ENCODE data around the gene SSTR3. TPM values are rescaled to one million over a fixed set of nuclear protein-coding genes. Genes with fewer than 3 reads are reported as not detected.
A peak's percentile ranks its signal among the peaks of the same experiment; 100 is the strongest.
"Not testable (repeated sequence)": the region's sequence is repeated elsewhere in the genome, so short reads cannot be mapped to it uniquely, and the experiment has no call there.

The SSTR3 gene
- total and polyA plus RNA-seq, 4 donors, result not detected

DNA sequence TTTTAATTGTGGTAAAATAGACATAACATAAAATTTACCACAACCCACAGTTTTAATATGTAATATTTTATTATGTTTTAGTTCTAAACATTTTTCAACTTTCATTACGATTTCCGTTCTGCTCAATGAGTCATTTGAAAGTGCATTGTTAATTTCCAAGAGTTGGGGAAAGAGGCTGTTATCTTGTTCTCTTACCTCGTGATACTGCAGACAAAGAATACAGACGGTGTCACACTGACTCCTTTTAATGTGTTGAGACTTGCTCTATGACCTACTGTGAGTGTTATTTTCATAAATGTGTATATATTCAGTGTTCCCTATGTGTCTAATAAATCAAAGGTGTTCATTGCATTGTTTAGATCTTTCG is 42.6 kb upstream of the SSTR3 start:
- no peak overlapping the region for H3K4me3 ChIP-seq (ENCODE audit: low read length in 2 of 2)
- intact Hi-C loops (cut with DNase I), result no loop called here
- H3K9me3 ChIP-seq (ENCODE audit: control insufficient read depth, low read length), result no peaks in the 10 kb centered on the region
- no peaks in the 10 kb centered on the region for H3K36me3 ChIP-seq (ENCODE audit: control insufficient read depth in 1 of 2, insufficient read depth in 2 of 2, low read length in 1 of 2)
- DNase-seq (no peak), ATAC-seq (ENCODE audit: low FRiP score) (no peak)
- WGBS, 2 donors, result 51 to 54% methylated on average over 5 of the region's 5 CpGs
- no peak overlapping the region for H3K27ac ChIP-seq (ENCODE audit: low read depth in 1 of 2, low read length in 2 of 2)
- no peaks in the 10 kb centered on the region for H3K27me3 ChIP-seq (ENCODE audit: control insufficient read depth in 1 of 2, insufficient read depth in 2 of 2, low read length in 1 of 2)
- no peaks in the 10 kb centered on the region for H3K4me1 ChIP-seq (ENCODE audit: control insufficient read depth in 1 of 2, insufficient read depth in 2 of 2, low read length in 2 of 2)

DNA sequence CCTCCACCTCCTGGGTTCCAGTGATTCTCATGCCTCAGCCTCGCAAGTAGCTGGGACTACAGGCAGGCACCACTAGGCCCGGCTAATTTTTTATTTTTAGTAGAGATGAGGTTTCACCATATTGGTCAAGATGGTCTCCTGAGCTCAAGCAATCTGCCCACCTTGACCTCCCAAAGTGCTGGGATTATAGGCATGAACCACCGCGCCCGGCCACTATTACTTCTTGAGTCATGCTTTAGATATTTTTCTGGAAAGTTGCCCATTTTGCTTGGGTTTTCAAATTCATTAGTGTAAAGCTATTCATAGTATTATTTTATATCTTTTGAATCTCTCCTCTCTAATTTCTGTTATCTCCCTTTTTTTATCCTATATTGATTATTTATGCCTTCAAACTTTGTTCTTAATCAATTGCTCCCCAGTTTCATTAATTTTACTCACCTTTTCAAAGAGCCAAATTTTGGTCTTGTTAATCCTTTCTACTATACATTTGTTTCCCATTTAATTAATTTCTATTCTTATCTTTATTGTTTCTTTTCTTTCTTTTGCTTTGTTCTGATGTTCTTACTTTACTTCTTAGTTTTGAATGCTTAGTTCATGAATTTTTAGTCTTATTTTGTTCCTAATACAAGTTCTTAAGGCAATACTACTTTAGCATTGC is 42.1 kb upstream of the SSTR3 start:
- H3K27me3 ChIP-seq (ENCODE audit: control insufficient read depth in 1 of 2, insufficient read depth in 2 of 2, low read length in 1 of 2), result no peaks in the 10 kb centered on the region
- 52 to 55% methylated on average over 5 of the region's 5 CpGs for WGBS, 2 donors
- no peaks in the 10 kb centered on the region for H3K9me3 ChIP-seq (ENCODE audit: control insufficient read depth, low read length)
- DNase-seq, result peak; percentile 14 to 27
- no peak for ATAC-seq (ENCODE audit: low FRiP score)
- H3K36me3 ChIP-seq (ENCODE audit: control insufficient read depth in 1 of 2, insufficient read depth in 2 of 2, low read length in 1 of 2), result no peaks in the 10 kb centered on the region
- intact Hi-C loops (cut with DNase I), result no loop called here
- no peak overlapping the region for H3K27ac ChIP-seq (ENCODE audit: low read depth in 1 of 2, low read length in 2 of 2)
- H3K4me3 ChIP-seq (ENCODE audit: low read length in 2 of 2), result no peak overlapping the region
- H3K4me1 ChIP-seq (ENCODE audit: control insufficient read depth in 1 of 2, insufficient read depth in 2 of 2, low read length in 2 of 2), result no peaks in the 10 kb centered on the region

DNA sequence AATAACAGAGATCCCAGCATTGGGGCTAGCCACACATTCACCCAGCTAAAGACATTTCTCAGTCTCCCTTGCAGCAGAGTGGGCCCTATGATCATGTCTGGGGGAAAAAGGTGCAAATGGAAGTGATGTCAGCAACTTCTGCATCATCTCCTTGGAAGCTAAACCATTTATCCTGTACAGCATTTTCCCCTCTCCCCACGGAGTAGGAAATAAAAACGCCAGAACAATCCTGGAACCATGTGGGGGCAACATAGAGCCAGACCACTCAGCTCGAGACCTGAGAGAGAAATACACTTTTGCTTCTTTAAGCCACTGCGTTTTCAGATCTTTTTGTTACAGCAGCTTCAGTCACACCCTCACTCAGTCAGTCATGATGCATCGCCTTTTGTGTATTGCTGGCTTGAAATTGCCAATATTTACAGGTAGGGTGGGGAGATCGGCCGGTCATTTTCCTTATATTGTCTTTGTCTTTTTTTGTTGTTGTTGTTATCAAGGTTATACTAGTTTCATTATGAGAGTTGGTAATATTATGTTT is 40.9 kb upstream of the SSTR3 start:
- no peaks in the 10 kb centered on the region for H3K9me3 ChIP-seq (ENCODE audit: control insufficient read depth, low read length)
- no peaks in the 10 kb centered on the region for H3K36me3 ChIP-seq (ENCODE audit: control insufficient read depth in 1 of 2, insufficient read depth in 2 of 2, low read length in 1 of 2)
- ATAC-seq (ENCODE audit: low FRiP score), result no peak
- intact Hi-C loops (cut with DNase I), result no loop called here
- no peak overlapping the region for H3K27ac ChIP-seq (ENCODE audit: low read depth in 1 of 2, low read length in 2 of 2)
- DNase-seq, result peak in 1 of 2 donors; percentile 12
- no peaks in the 10 kb centered on the region for H3K27me3 ChIP-seq (ENCODE audit: control insufficient read depth in 1 of 2, insufficient read depth in 2 of 2, low read length in 1 of 2)
- H3K4me3 ChIP-seq (ENCODE audit: low read length in 2 of 2), result no peak overlapping the region
- no peaks in the 10 kb centered on the region for H3K4me1 ChIP-seq (ENCODE audit: control insufficient read depth in 1 of 2, insufficient read depth in 2 of 2, low read length in 2 of 2)
- WGBS, 2 donors, result 43 to 47% methylated on average over 7 of the region's 7 CpGs

DNA sequence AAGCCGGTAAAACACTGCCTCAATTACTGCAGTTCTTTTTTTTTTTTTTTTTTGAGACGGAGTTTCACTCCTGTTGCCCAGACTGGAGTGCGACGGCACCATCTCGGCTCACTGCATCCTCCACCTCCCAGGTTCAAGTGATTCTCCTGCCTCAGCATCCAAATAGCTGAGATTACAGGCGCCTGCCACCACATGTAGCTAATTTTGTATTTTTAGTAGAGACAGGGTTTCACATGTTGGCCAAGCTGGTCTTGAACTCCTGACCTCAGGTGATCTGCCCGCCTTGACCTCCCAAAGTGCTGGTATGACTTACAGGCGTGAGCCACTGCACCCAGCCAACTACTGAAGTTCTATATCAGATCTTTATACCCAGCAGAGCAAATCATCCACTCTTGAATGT is 39.6 kb upstream of the SSTR3 start:
- DNase-seq, result peak; percentile 3 to 8
- H3K9me3 ChIP-seq (ENCODE audit: control insufficient read depth, low read length); ATAC-seq (ENCODE audit: low FRiP score); H3K27ac ChIP-seq (ENCODE audit: low read depth in 1 of 2, low read length in 2 of 2); H3K27me3 ChIP-seq (ENCODE audit: control insufficient read depth in 1 of 2, insufficient read depth in 2 of 2, low read length in 1 of 2); H3K36me3 ChIP-seq (ENCODE audit: control insufficient read depth in 1 of 2, insufficient read depth in 2 of 2, low read length in 1 of 2); H3K4me3 ChIP-seq (ENCODE audit: low read length in 2 of 2); intact Hi-C loops (cut with DNase I); H3K4me1 ChIP-seq (ENCODE audit: control insufficient read depth in 1 of 2, insufficient read depth in 2 of 2, low read length in 2 of 2): not testable (repeated sequence)
- WGBS, 2 donors, result 79 to 80% methylated on average over 7 to 8 of the region's 8 CpGs

DNA sequence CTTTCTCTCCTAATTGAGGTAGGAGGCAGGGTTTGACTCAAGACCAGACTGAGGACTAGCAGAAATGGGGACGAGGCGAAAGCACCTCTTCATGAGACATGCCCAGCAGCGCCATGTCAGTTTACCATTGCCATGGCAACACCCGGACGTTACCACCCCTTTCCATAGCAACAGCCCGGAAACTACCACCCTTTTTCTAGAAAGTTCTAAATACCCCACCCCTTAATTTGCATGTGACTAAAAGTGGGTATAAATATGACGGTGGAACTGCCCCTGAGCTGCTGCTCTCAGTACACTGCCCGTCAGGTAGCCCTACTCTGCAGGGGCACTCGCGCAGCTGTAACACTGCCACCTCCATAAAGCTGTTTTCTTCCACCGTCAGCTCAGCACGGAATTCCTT is 37.7 kb upstream of the SSTR3 start:
- Histone ChIP-seq H3K9me3 (ENCODE audit: control insufficient read depth, low read length) (no peaks in the 10 kb centered on the region), H3K4me1 (ENCODE audit: control insufficient read depth in 1 of 2, insufficient read depth in 2 of 2, low read length in 2 of 2) (no peaks in the 10 kb centered on the region), H3K27ac (ENCODE audit: low read depth in 1 of 2, low read length in 2 of 2) (no peak overlapping the region), H3K36me3 (ENCODE audit: control insufficient read depth in 1 of 2, insufficient read depth in 2 of 2, low read length in 1 of 2) (no peaks in the 10 kb centered on the region), H3K4me3 (ENCODE audit: low read length in 2 of 2) (no peak overlapping the region), H3K27me3 (ENCODE audit: control insufficient read depth in 1 of 2, insufficient read depth in 2 of 2, low read length in 1 of 2) (no peaks in the 10 kb centered on the region)
- intact Hi-C loops (cut with DNase I), result no loop called here
- no peak for ATAC-seq (ENCODE audit: low FRiP score)
- peak; percentile 4 to 20 for DNase-seq
- 64 to 73% methylated on average over 12 of the region's 12 CpGs for WGBS, 2 donors

DNA sequence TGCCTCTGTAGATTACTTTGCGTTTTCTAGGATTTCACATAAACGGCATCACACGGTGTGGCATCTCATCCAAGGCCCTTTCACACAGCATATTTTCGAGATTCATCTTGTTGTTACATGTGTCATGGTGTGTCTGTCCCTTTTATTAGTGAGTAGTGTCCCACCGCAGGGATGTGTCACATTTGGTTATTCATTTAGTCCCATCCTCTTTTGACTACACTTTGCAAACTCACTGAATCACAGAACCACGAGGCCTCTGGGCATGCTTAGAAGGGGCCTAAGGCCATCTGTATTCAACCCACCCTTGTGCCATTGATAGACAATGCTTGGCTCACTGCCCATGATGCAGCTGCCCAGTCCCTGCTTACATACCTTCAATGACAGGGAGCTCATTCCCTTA is 36.0 kb upstream of the SSTR3 start:
- H3K4me3 ChIP-seq (ENCODE audit: low read length in 2 of 2), result no peak overlapping the region
- 60 to 67% methylated on average over 6 of the region's 6 CpGs for WGBS, 2 donors
- H3K36me3 ChIP-seq (ENCODE audit: control insufficient read depth in 1 of 2, insufficient read depth in 2 of 2, low read length in 1 of 2), result no peaks in the 10 kb centered on the region
- H3K27ac ChIP-seq (ENCODE audit: low read depth in 1 of 2, low read length in 2 of 2), result no peak overlapping the region
- DNase-seq, result peak in 1 of 2 donors; percentile 6
- intact Hi-C loops (cut with DNase I), result no loop called here
- H3K9me3 ChIP-seq (ENCODE audit: control insufficient read depth, low read length), result no peaks in the 10 kb centered on the region
- ATAC-seq (ENCODE audit: low FRiP score), result no peak
- no peaks in the 10 kb centered on the region for H3K4me1 ChIP-seq (ENCODE audit: control insufficient read depth in 1 of 2, insufficient read depth in 2 of 2, low read length in 2 of 2)
- no peaks in the 10 kb centered on the region for H3K27me3 ChIP-seq (ENCODE audit: control insufficient read depth in 1 of 2, insufficient read depth in 2 of 2, low read length in 1 of 2)

DNA sequence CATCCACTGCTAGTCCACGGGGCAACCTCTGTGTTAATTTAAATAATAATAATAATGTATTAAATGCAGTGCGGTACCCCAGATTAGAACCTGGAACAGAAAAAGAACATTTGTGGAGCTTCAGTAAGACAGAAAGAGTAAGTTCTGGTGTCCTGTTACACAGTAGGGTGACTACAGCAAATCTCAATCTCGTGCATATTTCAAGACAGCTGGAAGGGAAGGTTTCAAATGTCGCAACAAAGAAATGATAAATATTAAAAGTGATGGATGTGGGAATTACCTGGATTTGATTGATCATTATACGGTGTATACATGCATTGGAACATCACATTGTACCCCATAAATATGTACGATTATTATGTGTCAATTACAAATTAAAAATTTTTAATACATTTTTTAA is 33.5 kb upstream of the SSTR3 start:
- intact Hi-C loops (cut with DNase I), result no loop called here
- no peak for ATAC-seq (ENCODE audit: low FRiP score)

DNA sequence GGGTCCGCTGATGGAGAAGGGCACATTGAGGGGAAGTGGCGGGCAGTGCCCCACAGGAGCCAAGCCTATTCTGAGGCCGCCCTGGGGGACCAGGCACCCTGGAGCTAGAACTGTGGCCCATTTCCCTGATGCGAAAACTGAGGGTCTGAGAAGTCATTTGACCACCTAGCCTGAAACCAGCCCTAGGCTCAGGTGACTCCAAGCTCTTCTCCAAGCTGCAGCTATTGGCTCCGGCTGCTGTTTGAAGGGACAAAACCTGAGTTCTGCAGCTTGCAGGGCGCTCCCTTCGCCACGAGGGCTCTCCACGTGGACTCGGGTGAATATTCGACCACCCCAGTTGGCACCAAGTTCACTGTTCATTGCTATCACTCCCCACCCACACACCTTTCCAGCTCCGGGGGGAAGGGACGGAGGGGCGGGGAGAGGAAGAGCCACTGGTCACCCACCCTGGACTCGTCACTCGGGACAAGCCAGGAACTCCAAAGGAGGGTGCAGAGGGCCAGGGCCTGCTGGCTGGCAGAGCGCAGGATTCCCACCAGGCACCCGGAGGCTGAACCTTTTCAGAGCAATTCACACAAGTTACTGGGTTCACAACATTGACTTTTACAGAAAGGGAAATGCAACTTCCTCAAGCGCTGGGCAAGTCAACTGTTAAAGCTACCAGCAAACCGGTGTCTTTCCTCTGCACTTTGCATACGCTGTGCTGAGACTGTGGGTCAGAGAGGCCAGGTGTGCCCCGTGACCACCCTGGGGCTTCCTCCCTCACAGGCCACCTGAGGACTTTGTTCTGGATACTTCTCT is 32.8 kb upstream of the SSTR3 start:
- WGBS, 2 donors, result 63 to 67% methylated on average over 22 of the region's 22 CpGs
- no peak overlapping the region for H3K27ac ChIP-seq (ENCODE audit: low read depth in 1 of 2, low read length in 2 of 2)
- intact Hi-C loops (cut with DNase I), result no loop called here

More for the DNA sequence above, 33.5 kb upstream of the SSTR3 start:
- Histone ChIP-seq H3K36me3 (ENCODE audit: control insufficient read depth in 1 of 2, insufficient read depth in 2 of 2, low read length in 1 of 2) (no peaks in the 10 kb centered on the region), H3K4me1 (ENCODE audit: control insufficient read depth in 1 of 2, insufficient read depth in 2 of 2, low read length in 2 of 2) (no peaks in the 10 kb centered on the region), H3K9me3 (ENCODE audit: control insufficient read depth, low read length) (no peaks in the 10 kb centered on the region), H3K27me3 (ENCODE audit: control insufficient read depth in 1 of 2, insufficient read depth in 2 of 2, low read length in 1 of 2) (no peaks in the 10 kb centered on the region), H3K27ac (ENCODE audit: low read depth in 1 of 2, low read length in 2 of 2) (no peak overlapping the region), H3K4me3 (ENCODE audit: low read length in 2 of 2) (no peak overlapping the region)
- WGBS, 2 donors, result 67 to 68% methylated on average over 6 of the region's 6 CpGs
- DNase-seq, result no peak

More for the DNA sequence above, 32.8 kb upstream of the SSTR3 start:
- no peak overlapping the region for H3K4me3 ChIP-seq (ENCODE audit: low read length in 2 of 2)
- H3K27me3 ChIP-seq (ENCODE audit: control insufficient read depth in 1 of 2, insufficient read depth in 2 of 2, low read length in 1 of 2), result no peaks in the 10 kb centered on the region
- DNase-seq (peak; percentile 47 to 69), ATAC-seq (ENCODE audit: low FRiP score) (no peak)
- H3K9me3 ChIP-seq (ENCODE audit: control insufficient read depth, low read length), result no peaks in the 10 kb centered on the region
- H3K4me1 ChIP-seq (ENCODE audit: control insufficient read depth in 1 of 2, insufficient read depth in 2 of 2, low read length in 2 of 2), result no peaks in the 10 kb centered on the region
- H3K36me3 ChIP-seq (ENCODE audit: control insufficient read depth in 1 of 2, insufficient read depth in 2 of 2, low read length in 1 of 2), result no peaks in the 10 kb centered on the region
